Panc1 (cell line): ENCODE data around the gene ABAT. TPM values are rescaled to one million over a fixed set of nuclear protein-coding genes. Genes with fewer than 3 reads are reported as not detected.

ENCODE experiments used
- ATAC-seq: fragments of 200-7000 bp; cut with Tn5 transposase; 2 replicates; pipeline ENCODE4 v1.9.1; 2020; ENCODE audit warnings: mild to moderate bottlenecking, moderate library complexity
- BruUV-seq: library from RNA; stranded (reverse); fragments of 400-500 nt; replicated peaks from 2 replicates; lab custom pipeline; 2021; lab: Mats Ljungman, UMichigan
- CTCF ChIA-PET: fragments of 300-600 bp; sonication (Branson Sonifier 250); formaldehyde crosslinking; loops from one replicate; lab custom pipeline; 2022; ENCODE audit warnings: antibody characterized with exemption; lab: Charles Lee
- POLR2A ChIA-PET: fragments of 300-600 bp; sonication (Branson Sonifier 250); formaldehyde crosslinking; loops from one replicate; lab custom pipeline; 2022; ENCODE audit warnings: antibody characterized with exemption; lab: Charles Lee
- DNase-seq: peaks from one replicate; pipeline ENCODE4 v3.0.0-alpha.2; 2010; ENCODE audit warnings: low read depth, low spot score
- H3K27ac ChIP-seq: 2 replicates; pipeline ENCODE4 v1.5.1; 2011; ENCODE audit warnings: mild to moderate bottlenecking, low read length, inconsistent platforms
- H3K27me3 ChIP-seq: fragments of 200-500 bp; sonication (Bioruptor generic); 2 replicates; pipeline ENCODE4 v1.6.0; 2014; ENCODE audit warnings: low read length, inconsistent platforms; ENCODE audit not compliant: control insufficient read depth, insufficient read depth
- H3K36me3 ChIP-seq: fragments of 200-500 bp; sonication (Bioruptor generic); 2 replicates; pipeline ENCODE4 v1.5.1; 2014; ENCODE audit warnings: inconsistent platforms, mild to moderate bottlenecking, low read length, moderate library complexity; ENCODE audit not compliant: control insufficient read depth, insufficient read depth
- H3K4me1 ChIP-seq: 2 replicates; pipeline ENCODE4 v1.5.1; 2011; ENCODE audit warnings: inconsistent platforms, mild to moderate bottlenecking, low read length, moderate library complexity; ENCODE audit not compliant: control insufficient read depth, insufficient read depth
- H3K4me3 ChIP-seq, 2 experiments: 2 replicates each; pipeline ENCODE4 v1.5.1; 2011 to 2012; ENCODE audit warnings: low read depth in 2 of 2, low read length in 2 of 2, mild to moderate bottlenecking in 2 of 2, inconsistent platforms in 1 of 2, moderate library complexity in 1 of 2
- H3K9me3 ChIP-seq: fragments of 200-500 bp; sonication (Bioruptor generic); 2 replicates; pipeline ENCODE4 v1.5.1; 2014; ENCODE audit warnings: low read depth, mild to moderate bottlenecking, inconsistent platforms, low read length, moderate library complexity; ENCODE audit not compliant: control insufficient read depth, insufficient read depth
- CTCF ChIP-seq: fragments of 450-650 bp; IDR thresholded peaks from 2 replicates; pipeline ENCODE4 v1.5.1; 2017; ENCODE audit warnings: mild to moderate bottlenecking
- POLR2AphosphoS5 ChIP-seq: IDR thresholded peaks from 2 replicates; pipeline ENCODE4 v1.6.1; 2012; ENCODE audit warnings: mild to moderate bottlenecking, low read depth, low read length, moderate library complexity
- REST ChIP-seq, 2 experiments: IDR thresholded peaks; 2 replicates each; pipeline ENCODE4 v1.6.1; 2011 to 2012; ENCODE audit warnings: low read depth in 2 of 2, control low read depth in 1 of 2, low read length in 1 of 2, mild to moderate bottlenecking in 1 of 2, moderate library complexity in 1 of 2; ENCODE audit not compliant: insufficient read depth in 1 of 2
- SIN3A ChIP-seq: IDR thresholded peaks from 2 replicates; pipeline ENCODE4 v1.6.1; 2012; ENCODE audit warnings: low read depth, mild to moderate bottlenecking, low read length, moderate library complexity, borderline replicate concordance; ENCODE audit not compliant: insufficient read depth
- TCF7L2 ChIP-seq: IDR thresholded peaks from 2 replicates; pipeline ENCODE4 v1.6.1; 2011; ENCODE audit warnings: mild to moderate bottlenecking, low read depth, low read length, inconsistent platforms
- in situ Hi-C: cut with HindIII; loops from 2 replicates; pipeline ENCODE4 v1.10.0; 2016; ENCODE audit warnings: low sequenced_read_pairs, low pct_unique_long_range_greater_than_20kb
- intact Hi-C: fragments of 100-400 bp; cut with micrococcal nuclease; formaldehyde crosslinking; loops from one replicate; pipeline ENCODE4 v1.10.0; 2022; ENCODE audit not compliant: unreplicated experiment
- total RNA-seq: library from RNA; stranded (reverse); gene quantifications from one replicate; pipeline ENCODE4 v1.2.1, GENCODE V29; 2021; ENCODE audit not compliant: unreplicated experiment

The ABAT gene
- total RNA-seq, 1 experiment from 2014 or later: 0.77 TPM

GRCh38 chr16:8679151-8679550, 4.7 kb downstream of the ABAT start:
- H3K4me3 ChIP-seq: no peak overlapping the region
- ATAC-seq (no peak), DNase-seq (no peak)
- no peaks in the 10 kb centered on the region for H3K4me1 ChIP-seq
- no peaks in the 10 kb centered on the region for H3K27me3 ChIP-seq
- ChIA-PET POLR2A (no interaction called here), CTCF (no interaction called here)
- intact Hi-C loops: no loop called here
- BruUV-seq: no TSS peak
- no peaks in the 10 kb centered on the region for H3K9me3 ChIP-seq
- no peaks in the 10 kb centered on the region for H3K36me3 ChIP-seq
- in situ Hi-C loops: no loop called here
- TF ChIP-seq REST (IDR thresholded peaks at IDR 0.05; ENCODE audit: insufficient read depth in 1 of 2, low read depth in 2 of 2, low read length in 1 of 2) (no peak), POLR2AphosphoS5 (no peak), SIN3A (no peak), CTCF (no peak), TCF7L2 (no peak)
- H3K27ac ChIP-seq: no peak overlapping the region

- ChIA-PET POLR2A (no interaction called here), CTCF (no interaction called here)
- intact Hi-C loops: no loop called here
Measured at GRCh38 chr16:8682551-8683259, 8.3 kb downstream of the ABAT start.

More at GRCh38 chr16:8682551-8683259, 8.3 kb downstream of the ABAT start:
- Histone ChIP-seq H3K9me3 (no peaks in the 10 kb centered on the region), H3K4me1 (no peaks in the 10 kb centered on the region), H3K27me3 (0 out of 2 replicates have a peak, but pooled peaks cover 2% of the 10 kb centered on the region), H3K36me3 (no peaks in the 10 kb centered on the region), H3K4me3 (no peak overlapping the region), H3K27ac (no peak overlapping the region)
- no peak for ATAC-seq
- in situ Hi-C loops: no loop called here
- TF ChIP-seq SIN3A (no peak), TCF7L2 (no peak), POLR2AphosphoS5 (no peak), REST (IDR thresholded peaks at IDR 0.05; ENCODE audit: insufficient read depth in 1 of 2, low read depth in 2 of 2, low read length in 1 of 2) (no peak), CTCF (no peak)
- BruUV-seq: no TSS peak
- no peak for DNase-seq
